Osteoblast (primary cell): Measurements from ENCODE around the gene PPP1R26. TPM values are rescaled to one million over a fixed set of nuclear protein-coding genes. Genes with fewer than 3 reads are reported as not detected.

Experiments
- DNase-seq: peaks from one replicate; pipeline ENCODE4 v3.0.0; 2011; ENCODE audit warnings: low spot score, mixed read lengths; ENCODE audit not compliant: insufficient read length; ENCODE audit errors: missing footprints
- H2AFZ ChIP-seq: 2 replicates; pipeline ENCODE4 v1.6.0; 2011; ENCODE audit warnings: mild to moderate bottlenecking, low read length
- H3K27ac ChIP-seq: 2 replicates; pipeline ENCODE4 v1.5.1; 2011; ENCODE audit warnings: mild to moderate bottlenecking, low read depth, low read length, moderate library complexity
- H3K27me3 ChIP-seq: 2 replicates; pipeline ENCODE4 v1.6.0; 2012; ENCODE audit warnings: mild to moderate bottlenecking, control low read depth, inconsistent platforms, low read length, moderate library complexity; ENCODE audit not compliant: insufficient read depth
- H3K36me3 ChIP-seq: 2 replicates; pipeline ENCODE4 v1.5.1; 2011; ENCODE audit warnings: mild to moderate bottlenecking, low read length, control low read depth, moderate library complexity; ENCODE audit not compliant: insufficient read depth
- H3K4me1 ChIP-seq: 2 replicates; pipeline ENCODE4 v1.5.1; 2011; ENCODE audit warnings: mild to moderate bottlenecking, low read length, control low read depth, moderate library complexity; ENCODE audit not compliant: insufficient read depth
- H3K4me2 ChIP-seq: 2 replicates; pipeline ENCODE4 v1.6.0; 2011; ENCODE audit warnings: mild to moderate bottlenecking, low read length; ENCODE audit not compliant: insufficient read depth
- H3K4me3 ChIP-seq: fragments of 200-600 bp; sonication (generic); 3 replicates; pipeline ENCODE4 v1.5.1; 2012; ENCODE audit warnings: mild to moderate bottlenecking, low read length, inconsistent platforms; ENCODE audit not compliant: insufficient read depth
- H3K79me2 ChIP-seq: 2 replicates; pipeline ENCODE4 v1.6.0; 2012; ENCODE audit warnings: mild to moderate bottlenecking, low read length, control low read depth, inconsistent platforms; ENCODE audit not compliant: insufficient read depth
- H3K9me3 ChIP-seq: 2 replicates; pipeline ENCODE4 v1.5.1; 2011; ENCODE audit warnings: low read depth, low read length, control low read depth
- H4K20me1 ChIP-seq: 2 replicates; pipeline ENCODE4 v1.6.0; 2012; ENCODE audit warnings: mild to moderate bottlenecking, low read length, control low read depth; ENCODE audit not compliant: insufficient read depth
- total RNA-seq: library from RNA; depleted of rRNA; stranded (reverse); fragments of >200 nt; gene quantifications from 2 replicates; pipeline ENCODE4 v1.2.3, GENCODE V29; 2012
- TF ChIP-seq, protein P1 (sequence below): IDR thresholded peaks from 2 replicates; pipeline ENCODE4 v1.5.1; 2011; ENCODE audit warnings: mild to moderate bottlenecking, low read depth, low read length, moderate library complexity; ENCODE audit errors: extremely low read depth

Gene PPP1R26
- total RNA-seq, 1 donor, result 10.5 TPM

DNA sequence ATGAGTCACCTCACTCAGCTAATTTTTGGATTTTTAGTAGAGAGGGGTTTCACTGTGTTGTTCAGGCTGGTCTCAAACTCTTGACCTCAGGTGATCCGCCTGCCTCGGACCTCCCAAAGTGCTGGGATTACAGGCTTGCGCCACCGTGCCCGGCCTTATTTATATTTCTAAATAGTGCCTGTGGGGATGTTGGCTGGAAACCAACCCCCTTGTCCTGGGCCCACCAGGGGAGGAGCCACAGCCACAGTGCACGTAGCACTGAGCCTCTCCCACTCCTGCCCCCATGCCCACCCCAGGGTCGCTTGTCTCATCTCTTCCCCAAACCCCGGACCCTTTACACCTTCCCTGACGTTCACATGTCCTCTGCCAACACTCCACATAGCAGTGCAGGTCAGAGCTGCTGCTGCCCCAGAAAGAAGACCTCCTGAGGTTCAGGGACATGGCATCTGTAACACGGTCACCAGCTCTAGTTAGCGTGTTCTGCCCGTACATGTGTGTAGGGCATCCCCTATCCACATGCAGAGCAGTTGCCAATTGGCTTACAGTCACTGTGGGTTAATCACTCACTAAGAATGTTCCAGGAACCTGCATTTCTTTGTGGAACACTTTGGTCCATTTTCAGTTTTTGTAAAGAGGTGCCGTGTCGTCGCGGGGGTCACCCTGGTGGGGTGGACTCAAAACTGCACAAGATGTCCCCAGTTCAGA is 10.7 kb downstream of the PPP1R26 start:
- H3K27ac ChIP-seq, result no peak overlapping the region
- H3K27me3 ChIP-seq, result no peaks in the 10 kb centered on the region
- H3K4me1 ChIP-seq, result no peaks in the 10 kb centered on the region
- H3K4me3 ChIP-seq, result no peak overlapping the region
- TF ChIP-seq, protein P1, sequence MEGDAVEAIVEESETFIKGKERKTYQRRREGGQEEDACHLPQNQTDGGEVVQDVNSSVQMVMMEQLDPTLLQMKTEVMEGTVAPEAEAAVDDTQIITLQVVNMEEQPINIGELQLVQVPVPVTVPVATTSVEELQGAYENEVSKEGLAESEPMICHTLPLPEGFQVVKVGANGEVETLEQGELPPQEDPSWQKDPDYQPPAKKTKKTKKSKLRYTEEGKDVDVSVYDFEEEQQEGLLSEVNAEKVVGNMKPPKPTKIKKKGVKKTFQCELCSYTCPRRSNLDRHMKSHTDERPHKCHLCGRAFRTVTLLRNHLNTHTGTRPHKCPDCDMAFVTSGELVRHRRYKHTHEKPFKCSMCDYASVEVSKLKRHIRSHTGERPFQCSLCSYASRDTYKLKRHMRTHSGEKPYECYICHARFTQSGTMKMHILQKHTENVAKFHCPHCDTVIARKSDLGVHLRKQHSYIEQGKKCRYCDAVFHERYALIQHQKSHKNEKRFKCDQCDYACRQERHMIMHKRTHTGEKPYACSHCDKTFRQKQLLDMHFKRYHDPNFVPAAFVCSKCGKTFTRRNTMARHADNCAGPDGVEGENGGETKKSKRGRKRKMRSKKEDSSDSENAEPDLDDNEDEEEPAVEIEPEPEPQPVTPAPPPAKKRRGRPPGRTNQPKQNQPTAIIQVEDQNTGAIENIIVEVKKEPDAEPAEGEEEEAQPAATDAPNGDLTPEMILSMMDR, result no peak
- peak; percentile 68 for DNase-seq
- no peak overlapping the region for H2AFZ ChIP-seq
- no peaks in the 10 kb centered on the region for H3K9me3 ChIP-seq
- no peaks in the 10 kb centered on the region for H4K20me1 ChIP-seq
- no peaks in the 10 kb centered on the region for H3K79me2 ChIP-seq
- no peaks in the 10 kb centered on the region for H3K36me3 ChIP-seq
- H3K4me2 ChIP-seq, result no peak overlapping the region

DNA sequence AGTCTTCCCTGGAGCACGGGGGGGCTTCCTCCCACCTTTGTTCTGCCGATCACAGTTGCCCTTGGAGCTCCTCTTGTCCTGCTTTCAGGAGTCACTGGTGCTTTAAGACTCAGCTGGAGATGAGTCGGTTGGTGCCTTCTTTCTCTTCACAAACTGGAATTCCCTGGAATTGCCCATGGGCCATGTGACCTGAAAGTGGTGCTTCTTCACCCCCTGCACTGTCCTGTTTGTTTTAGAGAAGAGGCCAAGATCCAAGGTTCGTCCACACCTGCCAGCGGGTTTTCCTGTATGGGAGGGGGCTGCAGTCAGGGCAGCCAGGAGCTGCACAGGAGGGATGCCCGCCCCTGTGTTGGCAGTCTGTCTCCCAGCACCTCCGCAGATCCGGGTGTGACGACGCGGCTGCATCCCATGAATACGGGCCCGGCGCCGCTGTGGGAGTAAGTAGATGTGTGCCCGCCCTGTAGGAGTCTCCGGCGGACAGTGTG is 11.4 kb downstream of the PPP1R26 start:
- no peaks in the 10 kb centered on the region for H3K27me3 ChIP-seq
- H3K9me3 ChIP-seq, result no peaks in the 10 kb centered on the region
- TF ChIP-seq, protein P1, result no peak
- no peaks in the 10 kb centered on the region for H3K79me2 ChIP-seq
- no peak overlapping the region for H3K27ac ChIP-seq
- no peaks in the 10 kb centered on the region for H4K20me1 ChIP-seq
- no peak overlapping the region for H3K4me2 ChIP-seq
- no peaks in the 10 kb centered on the region for H3K4me1 ChIP-seq
- peak; percentile 13 for DNase-seq
- H2AFZ ChIP-seq, result no peak overlapping the region
- no peaks in the 10 kb centered on the region for H3K36me3 ChIP-seq
- H3K4me3 ChIP-seq, result no peak overlapping the region

DNA sequence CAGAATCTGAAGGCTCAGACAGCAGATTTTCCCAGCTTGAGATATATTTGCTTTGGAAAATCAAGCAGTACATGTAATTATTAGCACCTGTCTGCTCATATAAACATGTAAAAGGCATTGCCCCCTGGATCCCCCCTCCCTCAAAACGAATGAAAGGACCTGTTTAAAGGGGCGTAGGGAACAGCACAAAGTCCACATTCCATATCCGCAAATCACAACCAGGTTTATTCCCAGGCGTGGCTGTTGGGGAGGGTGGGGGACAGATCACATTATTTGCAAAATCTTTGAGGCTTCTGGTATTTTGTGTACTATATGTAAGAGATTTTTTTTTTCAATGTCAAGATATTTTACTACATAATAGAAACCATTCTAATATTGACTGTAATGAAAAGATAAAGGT is 12.2 kb downstream of the PPP1R26 start:
- TF ChIP-seq, protein P1, result no peak
- no peak for DNase-seq
- Histone ChIP-seq H4K20me1 (no peaks in the 10 kb centered on the region), H3K4me1 (no peaks in the 10 kb centered on the region), H3K4me3 (no peak overlapping the region), H2AFZ (no peak overlapping the region), H3K27me3 (no peaks in the 10 kb centered on the region), H3K9me3 (no peaks in the 10 kb centered on the region), H3K79me2 (no peaks in the 10 kb centered on the region), H3K4me2 (no peak overlapping the region), H3K27ac (no peak overlapping the region), H3K36me3 (no peaks in the 10 kb centered on the region)

GRCh38 chr9:135492886-135493669 is 13.5 kb downstream of the PPP1R26 start:
- TF ChIP-seq, protein P1, result no peak
- H3K27ac ChIP-seq, result no peak overlapping the region
- no peaks in the 10 kb centered on the region for H4K20me1 ChIP-seq
- peak; percentile 43 for DNase-seq
- H2AFZ ChIP-seq, result no peak overlapping the region
- H3K27me3 ChIP-seq, result no peaks in the 10 kb centered on the region
- no peaks in the 10 kb centered on the region for H3K79me2 ChIP-seq
- no peaks in the 10 kb centered on the region for H3K4me1 ChIP-seq
- H3K36me3 ChIP-seq, result no peaks in the 10 kb centered on the region
- H3K4me2 ChIP-seq, result no peak overlapping the region
- H3K4me3 ChIP-seq, result no peak overlapping the region
- no peaks in the 10 kb centered on the region for H3K9me3 ChIP-seq
